Measurements from ENCODE around the gene RASGRF2. TPM values are rescaled to one million over a fixed set of nuclear protein-coding genes. Genes with fewer than 3 reads are reported as not detected.
"Not testable (repeated sequence)": the region's sequence is repeated elsewhere in the genome, so short reads cannot be mapped to it uniquely, and the experiment has no call there.

RASGRF2 gene
- total and polyA plus RNA-seq, 2 donors: 3.1 to 5.0 TPM

DNA sequence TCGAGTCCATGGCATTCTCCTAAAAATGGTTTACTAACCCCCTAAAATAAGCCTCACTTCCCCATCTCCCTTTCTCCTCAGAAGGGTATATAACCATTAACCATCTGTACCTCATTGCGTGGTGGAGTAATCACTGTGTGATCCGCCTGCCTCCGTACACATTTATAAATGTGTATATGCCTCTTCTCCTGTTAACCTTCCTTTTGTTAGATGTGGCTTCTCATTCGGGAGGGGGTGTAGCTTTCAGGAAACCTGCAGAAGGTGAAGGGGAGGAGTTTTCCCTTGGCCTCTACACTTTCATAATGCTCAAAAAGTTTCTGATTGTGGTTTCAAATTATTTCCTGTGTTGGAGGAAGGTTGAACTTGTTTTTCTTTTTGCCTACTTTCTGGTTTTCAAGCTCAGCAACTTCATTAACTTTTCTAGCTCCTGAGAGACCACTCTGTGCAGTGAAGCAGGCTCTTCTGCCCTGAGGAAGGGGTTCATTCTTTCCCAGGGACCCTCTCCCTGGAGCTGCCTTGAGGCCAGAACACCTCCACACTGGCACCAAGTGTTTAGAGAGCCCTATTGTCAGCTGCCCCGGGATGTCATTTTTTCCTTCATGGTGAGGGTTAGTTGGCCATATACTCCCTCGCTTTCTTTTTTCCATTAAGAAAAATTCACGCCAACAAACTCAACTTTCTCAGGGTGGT, 46.9 kb downstream of the RASGRF2 start:
- Histone ChIP-seq H3K27ac (ENCODE audit: low read depth) (no peak overlapping the region), H3K4me3 (ENCODE audit: low read depth, low read length) (no peak overlapping the region), H3K4me1 (ENCODE audit: insufficient read depth) (no peaks in the 10 kb centered on the region), H3K36me3 (ENCODE audit: insufficient read depth) (no peaks in the 10 kb centered on the region)
- WGBS: 82% methylated on average over 8 of the region's 8 CpGs
- DNase-seq (ENCODE audit: extremely low spot score): no peak

DNA sequence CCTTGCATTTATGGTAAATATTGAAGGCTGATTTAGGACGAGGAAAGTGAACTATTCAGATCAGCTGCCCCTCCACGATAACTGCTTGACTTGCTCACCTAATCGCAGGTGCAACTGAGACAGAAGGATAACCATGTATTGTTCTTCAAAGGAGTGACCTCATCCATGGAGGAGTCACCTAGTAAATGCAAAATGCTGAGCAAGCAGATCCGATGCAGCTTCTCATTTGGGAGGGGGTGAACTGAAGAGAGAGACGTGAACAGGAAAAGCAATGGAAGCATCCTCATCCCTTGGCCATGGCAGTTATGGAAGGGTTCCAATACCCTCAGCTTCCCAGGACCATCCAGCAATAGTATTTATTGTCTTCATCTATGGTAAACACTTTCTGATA, 47.5 kb downstream of the RASGRF2 start:
- WGBS: 83% methylated on average over 5 of the region's 5 CpGs
- Histone ChIP-seq H3K27ac (ENCODE audit: low read depth) (no peak overlapping the region), H3K4me3 (ENCODE audit: low read depth, low read length) (no peak overlapping the region), H3K4me1 (ENCODE audit: insufficient read depth) (no peaks in the 10 kb centered on the region), H3K36me3 (ENCODE audit: insufficient read depth) (no peaks in the 10 kb centered on the region)
- no peak for DNase-seq (ENCODE audit: extremely low spot score)

- WGBS: 61% methylated on average over 5 of the region's 5 CpGs
- no peak for DNase-seq (ENCODE audit: extremely low spot score)
- no peaks in the 10 kb centered on the region for H3K36me3 ChIP-seq (ENCODE audit: insufficient read depth)
- H3K4me1 ChIP-seq (ENCODE audit: insufficient read depth): no peaks in the 10 kb centered on the region
- no peak overlapping the region for H3K27ac ChIP-seq (ENCODE audit: low read depth)
- no peak overlapping the region for H3K4me3 ChIP-seq (ENCODE audit: low read depth, low read length)
Observed at GRCh38 chr5:81010336-81011169, 50.4 kb downstream of the RASGRF2 start.

DNA sequence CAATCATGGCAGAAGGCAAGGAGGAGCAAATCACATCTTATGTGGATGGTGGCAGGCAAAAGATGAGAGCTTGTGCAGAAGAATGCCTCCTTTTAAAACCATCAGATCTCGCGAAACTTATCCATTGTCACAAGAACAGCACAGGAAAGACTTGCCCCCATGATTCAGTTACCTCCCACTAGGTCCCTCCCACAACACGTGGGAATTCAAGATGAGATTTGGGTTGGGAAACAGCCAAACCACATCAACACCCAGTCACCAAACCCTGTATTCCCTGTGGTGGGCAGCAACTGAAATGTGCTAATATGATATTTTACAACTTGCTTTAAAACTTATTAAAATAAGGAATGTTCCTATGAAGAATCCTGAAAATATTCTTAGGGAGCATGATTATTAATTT, 54.2 kb downstream of the RASGRF2 start:
- Histone ChIP-seq H3K4me1 (ENCODE audit: insufficient read depth) (no peaks in the 10 kb centered on the region), H3K36me3 (ENCODE audit: insufficient read depth) (no peaks in the 10 kb centered on the region), H3K4me3 (ENCODE audit: low read depth, low read length) (no peak overlapping the region), H3K27ac (ENCODE audit: low read depth) (no peak overlapping the region)
- no peak for DNase-seq (ENCODE audit: extremely low spot score)
- 78% methylated on average over 3 of the region's 3 CpGs for WGBS

- no peak for DNase-seq (ENCODE audit: extremely low spot score)
- no peak overlapping the region for H3K27ac ChIP-seq (ENCODE audit: low read depth)
- H3K4me3 ChIP-seq (ENCODE audit: low read depth, low read length): no peak overlapping the region
- WGBS: 13% methylated on average over 1 of the region's 1 CpG
- H3K4me1 ChIP-seq (ENCODE audit: insufficient read depth): no peaks in the 10 kb centered on the region
- no peaks in the 10 kb centered on the region for H3K36me3 ChIP-seq (ENCODE audit: insufficient read depth)
Observed at GRCh38 chr5:81016116-81016515, 56.0 kb downstream of the RASGRF2 start.

DNA sequence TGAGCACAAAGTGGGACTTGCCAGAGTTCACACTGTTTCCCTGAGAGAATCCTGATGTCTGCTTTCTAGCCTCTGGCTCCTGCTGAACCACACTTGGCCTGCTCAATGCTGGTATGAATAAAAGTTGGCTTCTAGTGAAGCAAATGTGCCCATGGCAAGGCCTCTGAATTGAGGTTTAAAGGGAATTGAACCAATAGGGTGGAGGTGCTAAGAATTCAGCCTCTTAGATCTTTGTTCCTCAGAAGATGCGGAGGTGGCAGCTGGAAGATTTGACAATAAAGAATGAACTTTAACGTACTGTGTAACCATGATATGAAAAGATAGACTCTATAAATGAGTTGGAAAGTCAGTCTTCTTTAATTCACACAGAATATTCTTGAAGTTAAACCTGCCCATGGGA, 57.2 kb downstream of the RASGRF2 start:
- H3K36me3 ChIP-seq (ENCODE audit: insufficient read depth): no peaks in the 10 kb centered on the region
- no peaks in the 10 kb centered on the region for H3K4me1 ChIP-seq (ENCODE audit: insufficient read depth)
- H3K4me3 ChIP-seq (ENCODE audit: low read depth, low read length): no peak overlapping the region
- no peak for DNase-seq (ENCODE audit: extremely low spot score)
- WGBS: 56% methylated on average over 2 of the region's 2 CpGs
- no peak overlapping the region for H3K27ac ChIP-seq (ENCODE audit: low read depth)

- not testable (repeated sequence) for H3K4me1 ChIP-seq (ENCODE audit: insufficient read depth); H3K27ac ChIP-seq (ENCODE audit: low read depth); DNase-seq (ENCODE audit: extremely low spot score); H3K36me3 ChIP-seq (ENCODE audit: insufficient read depth); H3K4me3 ChIP-seq (ENCODE audit: low read depth, low read length)
- WGBS: 92% methylated on average over 6 of the region's 6 CpGs
Observed at GRCh38 chr5:81018608-81019007, 58.4 kb downstream of the RASGRF2 start.

DNA sequence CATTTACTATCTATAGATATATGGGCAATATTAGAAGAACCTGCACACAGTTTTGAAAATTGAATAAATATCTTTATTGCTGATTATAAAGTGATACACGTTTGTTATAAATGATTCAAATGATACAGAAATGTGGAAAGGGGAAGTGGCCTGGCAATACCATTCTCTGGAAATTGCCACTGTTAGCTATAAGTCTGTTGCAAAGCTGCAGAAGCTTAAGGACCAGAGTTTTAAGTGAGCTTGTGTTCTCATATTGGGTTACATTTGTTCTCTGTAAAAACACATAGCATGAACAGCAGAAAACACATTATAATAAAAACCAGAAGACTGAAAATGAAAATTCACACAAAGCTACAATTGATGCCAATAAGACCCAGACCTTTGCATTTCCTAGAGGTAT, 59.6 kb downstream of the RASGRF2 start:
- Histone ChIP-seq H3K36me3 (ENCODE audit: insufficient read depth) (no peaks in the 10 kb centered on the region), H3K4me3 (ENCODE audit: low read depth, low read length) (no peak overlapping the region), H3K4me1 (ENCODE audit: insufficient read depth) (no peaks in the 10 kb centered on the region), H3K27ac (ENCODE audit: low read depth) (no peak overlapping the region)
- whole genome bisulfite sequencing: 37% methylated on average over 1 of the region's 1 CpG
- no peak for DNase-seq (ENCODE audit: extremely low spot score)

DNA sequence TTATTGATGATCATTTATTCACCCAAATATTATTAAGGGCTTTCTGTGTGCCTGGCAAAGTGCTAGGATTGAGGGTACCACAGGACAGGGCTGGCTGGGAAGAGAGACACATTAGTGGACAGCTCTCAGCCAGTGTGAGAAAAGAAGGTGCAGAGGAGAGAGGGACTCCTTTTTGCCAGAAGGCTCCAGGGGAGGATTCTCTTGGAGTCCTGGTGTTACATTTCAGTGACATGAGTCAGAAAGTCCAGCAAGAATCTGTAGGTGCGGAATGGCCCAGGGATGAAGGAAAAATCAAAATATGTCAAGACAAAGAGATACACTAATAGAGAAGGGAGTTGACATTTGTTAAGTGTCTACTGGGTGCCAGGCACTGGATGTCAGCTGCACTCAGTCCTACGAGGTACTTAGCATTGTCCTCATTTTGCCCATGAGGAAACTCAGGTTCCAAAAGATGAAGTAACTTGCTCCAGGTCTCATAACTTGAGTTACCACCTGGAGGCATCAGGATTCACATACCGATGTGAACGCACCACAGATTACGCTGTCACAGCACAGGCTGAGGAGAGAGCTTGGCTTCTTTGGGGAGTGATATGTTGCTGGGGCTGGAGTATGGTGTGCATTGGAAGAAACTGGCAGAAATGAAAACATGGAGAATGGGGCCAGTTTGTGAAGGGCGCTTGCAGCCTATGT, 60.5 kb downstream of the RASGRF2 start:
- Histone ChIP-seq H3K4me3 (ENCODE audit: low read depth, low read length) (no peak overlapping the region), H3K27ac (ENCODE audit: low read depth) (no peak overlapping the region), H3K36me3 (ENCODE audit: insufficient read depth) (no peaks in the 10 kb centered on the region), H3K4me1 (ENCODE audit: insufficient read depth) (no peaks in the 10 kb centered on the region)
- DNase-seq (ENCODE audit: extremely low spot score): no peak
- WGBS: 73% methylated on average over 6 of the region's 6 CpGs

- no peaks in the 10 kb centered on the region for H3K4me1 ChIP-seq (ENCODE audit: insufficient read depth)
- WGBS: 83% methylated on average over 4 of the region's 4 CpGs
- no peak overlapping the region for H3K4me3 ChIP-seq (ENCODE audit: low read depth, low read length)
- H3K36me3 ChIP-seq (ENCODE audit: insufficient read depth): no peaks in the 10 kb centered on the region
- no peak overlapping the region for H3K27ac ChIP-seq (ENCODE audit: low read depth)
- DNase-seq (ENCODE audit: extremely low spot score): no peak
Observed at GRCh38 chr5:81021486-81021885, 61.3 kb downstream of the RASGRF2 start.

DNA sequence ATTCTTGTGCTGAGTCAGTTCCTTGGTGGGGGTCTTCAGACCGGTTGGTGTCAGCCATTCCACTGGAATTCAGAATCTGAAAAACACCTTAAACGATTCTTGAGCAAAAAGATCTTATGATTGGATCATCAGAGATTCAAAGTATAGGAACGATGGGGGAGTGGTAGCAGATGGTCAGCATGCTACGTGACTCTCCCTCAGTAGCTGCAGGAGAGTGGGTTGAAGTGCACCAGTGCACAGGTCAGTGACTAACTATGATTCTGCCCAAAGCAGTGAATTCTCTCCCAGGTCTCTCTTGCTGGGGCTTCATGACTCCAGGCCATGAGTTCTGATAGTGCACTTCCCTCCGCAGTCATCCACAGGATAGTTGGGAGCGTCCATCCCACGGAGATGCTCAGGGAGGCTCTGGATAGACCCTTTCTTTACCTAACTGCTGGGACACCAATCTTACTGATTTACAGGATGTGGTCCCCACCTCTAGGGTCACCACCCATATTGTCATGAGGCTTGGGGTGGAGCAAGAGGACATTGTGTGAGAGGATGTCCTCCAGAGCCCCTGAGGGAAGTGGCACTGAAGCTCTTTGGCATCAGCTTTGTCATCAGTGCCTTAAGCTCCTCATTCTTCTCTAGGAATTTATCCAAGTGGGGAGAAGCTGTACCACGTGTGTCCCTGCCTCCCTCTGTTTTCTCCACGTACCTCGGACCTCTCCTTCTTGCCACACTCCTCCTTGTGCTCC, 62.0 kb downstream of the RASGRF2 start:
- no peak overlapping the region for H3K27ac ChIP-seq (ENCODE audit: low read depth)
- no peaks in the 10 kb centered on the region for H3K36me3 ChIP-seq (ENCODE audit: insufficient read depth)
- no peaks in the 10 kb centered on the region for H3K4me1 ChIP-seq (ENCODE audit: insufficient read depth)
- no peak overlapping the region for H3K4me3 ChIP-seq (ENCODE audit: low read depth, low read length)
- DNase-seq (ENCODE audit: extremely low spot score): no peak
- WGBS: 86% methylated on average over 10 of the region's 10 CpGs

GRCh38 chr5:81022688-81023084, 62.5 kb downstream of the RASGRF2 start:
- 78% methylated on average over 5 of the region's 5 CpGs for WGBS
- Histone ChIP-seq H3K4me3 (ENCODE audit: low read depth, low read length) (no peak overlapping the region), H3K4me1 (ENCODE audit: insufficient read depth) (no peaks in the 10 kb centered on the region), H3K36me3 (ENCODE audit: insufficient read depth) (no peaks in the 10 kb centered on the region), H3K27ac (ENCODE audit: low read depth) (no peak overlapping the region)
- no peak for DNase-seq (ENCODE audit: extremely low spot score)

DNA sequence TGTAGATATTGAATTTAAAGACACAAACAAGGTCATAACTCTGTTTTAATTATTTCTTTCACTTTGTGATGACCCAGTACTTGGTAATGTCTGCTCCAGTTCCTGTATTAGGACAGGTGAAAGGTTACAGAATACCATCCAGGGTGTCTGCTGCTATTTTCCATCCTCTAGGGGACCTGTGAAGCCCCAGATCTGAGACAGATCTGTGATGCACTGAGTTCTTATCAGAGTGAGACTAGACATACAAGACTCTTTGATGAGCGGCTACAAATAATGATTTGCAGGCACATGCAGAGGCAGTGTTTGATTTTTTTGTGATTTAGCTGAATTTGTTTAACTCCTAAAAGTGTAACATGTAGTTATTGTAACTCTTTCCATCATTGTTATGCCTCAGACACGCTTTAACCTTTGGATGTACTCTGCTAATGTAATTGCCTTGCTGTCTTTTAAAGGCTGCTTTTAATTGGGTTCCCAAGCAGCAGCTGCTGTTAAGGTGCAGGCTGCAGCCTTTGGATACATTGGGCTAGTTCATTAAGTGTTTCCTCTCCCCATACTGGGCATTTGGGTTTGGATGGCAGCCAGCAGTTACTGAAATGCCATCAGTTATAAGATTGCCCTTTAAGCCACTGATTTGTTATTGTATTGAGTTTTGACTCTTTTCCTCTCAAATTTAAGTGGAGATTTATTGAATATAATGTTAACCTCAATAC, 63.3 kb downstream of the RASGRF2 start:
- no peak overlapping the region for H3K27ac ChIP-seq (ENCODE audit: low read depth)
- no peak overlapping the region for H3K4me3 ChIP-seq (ENCODE audit: low read depth, low read length)
- H3K36me3 ChIP-seq (ENCODE audit: insufficient read depth): no peaks in the 10 kb centered on the region
- 56% methylated on average over 2 of the region's 2 CpGs for WGBS
- no peak for DNase-seq (ENCODE audit: extremely low spot score)
- no peaks in the 10 kb centered on the region for H3K4me1 ChIP-seq (ENCODE audit: insufficient read depth)
